Osteoblast (primary cell): ENCODE data around the gene GALNT6. TPM values are rescaled to one million over a fixed set of nuclear protein-coding genes. Genes with fewer than 3 reads are reported as not detected.

Experiments used
- DNase-seq: peaks from one replicate; pipeline ENCODE4 v3.0.0; 2011; ENCODE audit warnings: low spot score, mixed read lengths; ENCODE audit not compliant: insufficient read length; ENCODE audit errors: missing footprints
- H2AFZ ChIP-seq: 2 replicates; pipeline ENCODE4 v1.6.0; 2011; ENCODE audit warnings: mild to moderate bottlenecking, low read length
- H3K27ac ChIP-seq: 2 replicates; pipeline ENCODE4 v1.5.1; 2011; ENCODE audit warnings: mild to moderate bottlenecking, low read depth, low read length, moderate library complexity
- H3K27me3 ChIP-seq: 2 replicates; pipeline ENCODE4 v1.6.0; 2012; ENCODE audit warnings: mild to moderate bottlenecking, control low read depth, inconsistent platforms, low read length, moderate library complexity; ENCODE audit not compliant: insufficient read depth
- H3K36me3 ChIP-seq: 2 replicates; pipeline ENCODE4 v1.5.1; 2011; ENCODE audit warnings: mild to moderate bottlenecking, low read length, control low read depth, moderate library complexity; ENCODE audit not compliant: insufficient read depth
- H3K4me1 ChIP-seq: 2 replicates; pipeline ENCODE4 v1.5.1; 2011; ENCODE audit warnings: mild to moderate bottlenecking, low read length, control low read depth, moderate library complexity; ENCODE audit not compliant: insufficient read depth
- H3K4me2 ChIP-seq: 2 replicates; pipeline ENCODE4 v1.6.0; 2011; ENCODE audit warnings: mild to moderate bottlenecking, low read length; ENCODE audit not compliant: insufficient read depth
- H3K4me3 ChIP-seq: fragments of 200-600 bp; sonication (generic); 3 replicates; pipeline ENCODE4 v1.5.1; 2012; ENCODE audit warnings: mild to moderate bottlenecking, low read length, inconsistent platforms; ENCODE audit not compliant: insufficient read depth
- H3K79me2 ChIP-seq: 2 replicates; pipeline ENCODE4 v1.6.0; 2012; ENCODE audit warnings: mild to moderate bottlenecking, low read length, control low read depth, inconsistent platforms; ENCODE audit not compliant: insufficient read depth
- H3K9me3 ChIP-seq: 2 replicates; pipeline ENCODE4 v1.5.1; 2011; ENCODE audit warnings: low read depth, low read length, control low read depth
- H4K20me1 ChIP-seq: 2 replicates; pipeline ENCODE4 v1.6.0; 2012; ENCODE audit warnings: mild to moderate bottlenecking, low read length, control low read depth; ENCODE audit not compliant: insufficient read depth
- total RNA-seq: library from RNA; depleted of rRNA; stranded (reverse); fragments of >200 nt; gene quantifications from 2 replicates; pipeline ENCODE4 v1.2.3, GENCODE V29; 2012
- TF ChIP-seq, protein P1 (sequence below): IDR thresholded peaks from 2 replicates; pipeline ENCODE4 v1.5.1; 2011; ENCODE audit warnings: mild to moderate bottlenecking, low read depth, low read length, moderate library complexity; ENCODE audit errors: extremely low read depth

Gene GALNT6
- total RNA-seq, 1 donor, result 9.8 TPM

DNA sequence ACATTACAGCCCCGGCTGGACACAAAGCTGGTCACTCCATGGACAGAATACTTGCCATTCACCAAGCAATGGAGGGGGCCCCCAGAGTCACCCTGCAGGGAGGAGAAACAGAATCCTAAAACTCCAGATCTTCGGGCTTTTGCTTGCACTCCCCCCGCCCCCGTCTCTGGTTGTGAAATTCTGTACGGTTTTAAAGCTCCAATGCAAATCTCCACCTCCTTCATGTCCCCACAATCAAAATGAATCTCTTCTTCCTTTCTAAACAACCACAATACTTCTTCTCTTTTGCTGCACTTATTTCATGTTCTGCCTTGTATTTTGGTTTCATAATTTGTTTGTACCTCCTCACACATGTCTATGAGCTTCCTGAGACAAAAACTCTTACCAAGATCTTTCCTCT is 61.5 kb downstream of the GALNT6 start:
- no peak overlapping the region for H3K4me2 ChIP-seq
- H3K79me2 ChIP-seq, result no peaks in the 10 kb centered on the region
- no peaks in the 10 kb centered on the region for H4K20me1 ChIP-seq
- H3K4me1 ChIP-seq, result peaks cover 19% of the 10 kb centered on the region
- no peak for DNase-seq
- H3K27ac ChIP-seq, result peak overlapping the region; percentile 2
- no peaks in the 10 kb centered on the region for H3K36me3 ChIP-seq
- no peaks in the 10 kb centered on the region for H3K9me3 ChIP-seq
- TF ChIP-seq, protein P1, sequence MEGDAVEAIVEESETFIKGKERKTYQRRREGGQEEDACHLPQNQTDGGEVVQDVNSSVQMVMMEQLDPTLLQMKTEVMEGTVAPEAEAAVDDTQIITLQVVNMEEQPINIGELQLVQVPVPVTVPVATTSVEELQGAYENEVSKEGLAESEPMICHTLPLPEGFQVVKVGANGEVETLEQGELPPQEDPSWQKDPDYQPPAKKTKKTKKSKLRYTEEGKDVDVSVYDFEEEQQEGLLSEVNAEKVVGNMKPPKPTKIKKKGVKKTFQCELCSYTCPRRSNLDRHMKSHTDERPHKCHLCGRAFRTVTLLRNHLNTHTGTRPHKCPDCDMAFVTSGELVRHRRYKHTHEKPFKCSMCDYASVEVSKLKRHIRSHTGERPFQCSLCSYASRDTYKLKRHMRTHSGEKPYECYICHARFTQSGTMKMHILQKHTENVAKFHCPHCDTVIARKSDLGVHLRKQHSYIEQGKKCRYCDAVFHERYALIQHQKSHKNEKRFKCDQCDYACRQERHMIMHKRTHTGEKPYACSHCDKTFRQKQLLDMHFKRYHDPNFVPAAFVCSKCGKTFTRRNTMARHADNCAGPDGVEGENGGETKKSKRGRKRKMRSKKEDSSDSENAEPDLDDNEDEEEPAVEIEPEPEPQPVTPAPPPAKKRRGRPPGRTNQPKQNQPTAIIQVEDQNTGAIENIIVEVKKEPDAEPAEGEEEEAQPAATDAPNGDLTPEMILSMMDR, result no peak
- peak overlapping the region; percentile 58 for H2AFZ ChIP-seq
- H3K4me3 ChIP-seq, result no peak overlapping the region
- no peaks in the 10 kb centered on the region for H3K27me3 ChIP-seq

DNA sequence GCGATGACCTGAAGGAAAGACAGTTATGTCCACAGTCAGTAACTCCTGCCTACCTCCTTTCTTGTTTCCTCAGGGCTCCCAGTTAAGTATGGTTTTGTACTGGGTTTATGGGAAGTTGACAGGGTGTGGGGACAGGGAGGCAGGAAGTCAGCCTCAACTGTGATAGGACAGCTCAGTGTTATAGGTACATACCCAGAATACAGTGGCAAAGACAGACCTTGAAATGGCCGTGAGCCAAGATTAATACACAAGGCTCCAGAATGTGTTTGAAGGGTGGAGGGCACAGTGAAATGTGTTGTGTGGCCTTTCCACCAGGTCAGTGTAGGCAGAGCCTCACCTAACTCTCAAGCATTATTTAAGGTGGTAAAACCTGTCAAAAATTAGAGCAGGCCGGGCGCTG is 62.6 kb downstream of the GALNT6 start:
- DNase-seq, result no peak
- Histone ChIP-seq H3K4me2 (no peak overlapping the region), H4K20me1 (no peaks in the 10 kb centered on the region), H3K4me1 (peaks cover 19% of the 10 kb centered on the region), H3K79me2 (no peaks in the 10 kb centered on the region), H3K27me3 (no peaks in the 10 kb centered on the region), H3K4me3 (no peak overlapping the region), H3K27ac (no peak overlapping the region), H3K9me3 (no peaks in the 10 kb centered on the region), H2AFZ (peak overlapping the region; percentile 35), H3K36me3 (no peaks in the 10 kb centered on the region)
- TF ChIP-seq, protein P1, result no peak

DNA sequence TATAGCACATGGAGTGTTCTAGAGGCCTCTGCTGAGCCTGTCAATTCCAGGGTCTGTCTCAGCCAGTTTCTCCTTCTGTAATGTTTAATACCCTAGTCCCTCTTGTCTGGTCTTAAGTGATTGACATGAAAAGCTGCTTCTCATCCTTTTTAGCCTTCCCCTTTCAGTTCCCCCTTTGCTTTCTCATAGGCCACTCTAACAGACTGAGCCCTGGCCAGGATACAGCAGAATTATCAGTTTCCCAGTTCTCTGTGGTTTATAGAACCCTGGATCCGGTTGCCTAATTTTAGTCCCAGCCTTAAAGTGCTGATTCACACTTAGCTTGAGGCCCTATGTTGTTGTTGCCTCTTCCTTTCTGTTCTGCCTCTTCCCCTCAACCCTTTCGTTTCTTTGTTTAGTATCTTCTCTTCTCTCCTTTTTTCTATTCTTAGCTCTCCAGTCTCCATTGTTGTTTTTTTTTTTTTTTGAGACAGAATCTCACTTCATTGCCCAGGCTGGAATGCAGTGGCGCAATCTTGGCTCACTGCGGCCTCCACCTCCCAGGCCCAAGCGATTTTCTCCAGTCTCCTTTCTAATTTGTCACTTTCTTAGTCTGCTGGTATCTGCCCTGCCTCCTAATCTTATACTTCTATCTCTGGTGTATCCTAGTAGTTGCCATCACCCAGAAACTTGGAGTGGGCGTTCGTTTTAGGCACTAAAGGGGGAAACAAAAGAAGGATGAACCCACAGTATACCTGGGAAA is 64.3 kb downstream of the GALNT6 start:
- no peaks in the 10 kb centered on the region for H3K27me3 ChIP-seq
- H3K79me2 ChIP-seq, result no peaks in the 10 kb centered on the region
- H3K27ac ChIP-seq, result peak overlapping the region; percentile 72
- DNase-seq, result peak; percentile 96
- H3K4me2 ChIP-seq, result peak overlapping the region; percentile 56
- H3K4me1 ChIP-seq, result peaks cover 19% of the 10 kb centered on the region
- no peaks in the 10 kb centered on the region for H4K20me1 ChIP-seq
- no peaks in the 10 kb centered on the region for H3K36me3 ChIP-seq
- TF ChIP-seq, protein P1, result no peak
- H2AFZ ChIP-seq, result peak overlapping the region; percentile 91
- no peak overlapping the region for H3K4me3 ChIP-seq
- no peaks in the 10 kb centered on the region for H3K9me3 ChIP-seq

DNA sequence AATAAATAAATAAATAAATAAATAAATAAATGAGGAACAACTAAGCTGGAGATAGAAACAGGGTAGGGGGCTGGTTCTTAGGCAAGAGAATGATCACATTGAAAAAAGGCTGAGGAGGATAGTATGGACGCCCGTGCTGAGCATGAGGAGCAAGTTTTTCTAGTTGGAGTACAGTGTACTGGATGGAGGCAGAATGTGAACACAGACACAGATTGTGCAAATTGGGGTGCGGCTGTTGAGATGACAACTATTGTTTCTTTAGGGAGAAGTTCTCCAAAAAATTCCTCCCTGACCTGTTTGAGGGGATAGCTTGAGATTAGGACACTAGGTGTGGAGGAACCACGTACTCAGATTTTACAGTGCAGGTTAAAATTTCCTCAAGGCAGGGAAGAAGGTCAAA is 66.3 kb downstream of the GALNT6 start:
- peaks cover 19% of the 10 kb centered on the region for H3K4me1 ChIP-seq
- H3K27ac ChIP-seq, result no peak overlapping the region
- H3K27me3 ChIP-seq, result no peaks in the 10 kb centered on the region
- no peak overlapping the region for H3K4me3 ChIP-seq
- no peaks in the 10 kb centered on the region for H3K36me3 ChIP-seq
- H2AFZ ChIP-seq, result no peak overlapping the region
- no peak overlapping the region for H3K4me2 ChIP-seq
- H3K79me2 ChIP-seq, result no peaks in the 10 kb centered on the region
- DNase-seq, result no peak
- no peaks in the 10 kb centered on the region for H4K20me1 ChIP-seq
- TF ChIP-seq, protein P1, result no peak
- H3K9me3 ChIP-seq, result no peaks in the 10 kb centered on the region
